Esophagus squamous epithelium (tissue), 4 donors: ENCODE data around the gene COG5.

Source experiments
- CTCF ChIP-seq, 6 experiments: fragments of 450-650 bp in 4 of 6; fragments of 200-600 bp in 2 of 6; sonication (generic) in 2 of 6; IDR thresholded peaks; one replicate each; pipeline ENCODE4 v1.5.1; 2016 to 2019; ENCODE audit warnings: antibody characterized with exemption in 6 of 6, mild to moderate bottlenecking in 4 of 6, moderate library complexity in 4 of 6
- POLR2A ChIP-seq, 4 donors: fragments of 450-650 bp; IDR thresholded peaks; one replicate each; pipeline ENCODE4 v1.6.1; 2017; ENCODE audit warnings: antibody characterized with exemption in 4 of 4, mild to moderate bottlenecking in 4 of 4, moderate library complexity in 3 of 4

GRCh38 chr7:107233981-107234380 lies 329.7 kb downstream of the COG5 start:
- TF ChIP-seq CTCF (IDR thresholded peaks at IDR 0.05): no peak
- no peak for TF ChIP-seq POLR2A (IDR thresholded peaks at IDR 0.05)
